Endothelial cell of umbilical vein (primary cell): ENCODE data around the gene SMIM27. TPM values are rescaled to one million over a fixed set of nuclear protein-coding genes. Genes with fewer than 3 reads are reported as not detected.

ENCODE experiments used
- BruUV-seq: library from RNA; stranded (reverse); fragments of 400-500 nt; replicated peaks from 2 replicates; lab custom pipeline; 2021; lab: Mats Ljungman, UMichigan
- CTCF ChIA-PET: fragments of 300-600, 350-600 bp; sonication (Branson Sonifier 250); formaldehyde crosslinking; loops from one replicate; lab custom pipeline; 2021; ENCODE audit warnings: antibody characterized with exemption, inconsistent platforms; lab: Charles Lee
- POLR2A ChIA-PET: fragments of 300-600, 350-600 bp; sonication (Branson Sonifier 250); formaldehyde crosslinking; loops from one replicate; lab custom pipeline; 2021; ENCODE audit warnings: antibody characterized with exemption, inconsistent platforms; lab: Charles Lee
- DNase-seq: peaks from one replicate; pipeline ENCODE4 v3.0.0-alpha.2; 2011; ENCODE audit warnings: low read depth, low spot score
- FAIRE-seq: peaks from 2 replicates; lab custom pipeline; 2011; peaks lifted over from hg19 to GRCh38; lab: Jason Lieb, UNC
- H2AFZ ChIP-seq: 2 replicates; pipeline ENCODE4 v1.6.0; 2012; ENCODE audit warnings: low read depth, low read length, control low read depth, inconsistent platforms
- H3K27ac ChIP-seq: 2 replicates; pipeline ENCODE4 v1.5.1; 2011; ENCODE audit warnings: low read depth, mild to moderate bottlenecking, control low read depth, low read length, moderate library complexity; ENCODE audit not compliant: insufficient read depth
- H3K27me3 ChIP-seq, 2 experiments: 2 replicates each; pipeline versions ENCODE4 v1.6.0 to v1.6.1; 2011; ENCODE audit warnings: low read length in 2 of 2, mixed read lengths in 1 of 2; ENCODE audit not compliant: control insufficient read depth in 2 of 2, insufficient read depth in 2 of 2
- H3K36me3 ChIP-seq, 2 experiments: 2 replicates in 1 of 2; 3 replicates in 1 of 2; pipeline ENCODE4 v1.5.1; 2011; ENCODE audit warnings: low read length in 2 of 2, mild to moderate bottlenecking in 1 of 2, moderate library complexity in 1 of 2; ENCODE audit not compliant: control insufficient read depth in 2 of 2, insufficient read depth in 2 of 2; ENCODE audit errors: extremely low read depth in 1 of 2
- H3K4me1 ChIP-seq: 3 replicates; pipeline ENCODE4 v1.5.1; 2011; ENCODE audit warnings: mild to moderate bottlenecking, low read length; ENCODE audit not compliant: control insufficient read depth, insufficient read depth; ENCODE audit errors: extremely low read depth
- H3K4me2 ChIP-seq: 2 replicates; pipeline ENCODE4 v1.6.1; 2011; ENCODE audit warnings: low read length, control low read depth, mixed read lengths; ENCODE audit not compliant: insufficient read depth
- H3K4me3 ChIP-seq, 3 experiments: fragments of 200-600 bp in 1 of 3; sonication (generic), shearing (Covaris generic) in 1 of 3; replicated peaks in 1 of 3; 2 replicates each; pipeline ENCODE4 v1.5.1; 2011 to 2016; ENCODE audit warnings: control low read depth in 3 of 3, low read length in 3 of 3, mild to moderate bottlenecking in 2 of 3, inconsistent platforms in 1 of 3, low read depth in 1 of 3, moderate library complexity in 1 of 3; ENCODE audit not compliant: insufficient read depth in 1 of 3
- H3K79me2 ChIP-seq: 2 replicates; pipeline ENCODE4 v1.6.0; 2012; ENCODE audit warnings: low read length, inconsistent platforms; ENCODE audit not compliant: control insufficient read depth, insufficient read depth
- H3K9ac ChIP-seq: replicated peaks from 2 replicates; pipeline ENCODE3; 2011; ENCODE audit warnings: low read length, control low read depth; ENCODE audit not compliant: insufficient read depth; ENCODE audit errors: extremely low read depth
- H3K9me1 ChIP-seq: replicated peaks from 3 replicates; pipeline ENCODE4 v1.6.0; 2011; ENCODE audit warnings: mild to moderate bottlenecking, low read length; ENCODE audit not compliant: control insufficient read depth, insufficient read depth; ENCODE audit errors: extremely low read depth
- H3K9me3 ChIP-seq: replicated peaks from 2 replicates; pipeline ENCODE4 v1.5.1; 2012; ENCODE audit warnings: low read length, inconsistent platforms; ENCODE audit not compliant: control insufficient read depth, insufficient read depth
- H4K20me1 ChIP-seq: replicated peaks from 2 replicates; pipeline ENCODE3; 2011; ENCODE audit warnings: mild to moderate bottlenecking, low read length; ENCODE audit not compliant: control insufficient read depth, insufficient read depth; ENCODE audit errors: extremely low read depth
- EZH2 ChIP-seq: IDR thresholded peaks from 2 replicates; pipeline ENCODE4 v1.6.1; 2012; ENCODE audit warnings: borderline replicate concordance, low read depth, mild to moderate bottlenecking, moderate library complexity, low read length, inconsistent platforms; ENCODE audit not compliant: severe bottlenecking
- FOS ChIP-seq: IDR thresholded peaks from 2 replicates; pipeline ENCODE4 v1.6.1; 2011; ENCODE audit warnings: mild to moderate bottlenecking, low read length, moderate library complexity, borderline replicate concordance; ENCODE audit not compliant: insufficient read depth
- POLR2A ChIP-seq: IDR thresholded peaks from 2 replicates; pipeline ENCODE4 v1.6.1; 2012; ENCODE audit warnings: low read depth, mild to moderate bottlenecking, control low read depth, low read length
- POLR2AphosphoS5 ChIP-seq: IDR thresholded peaks from 2 replicates; pipeline ENCODE4 v1.6.1; 2012; ENCODE audit warnings: low read depth, mild to moderate bottlenecking, control low read depth, low read length, moderate library complexity; ENCODE audit not compliant: insufficient read depth
- dilution Hi-C: fragments of 300-500 bp; cut with MboI; formaldehyde crosslinking; loops from one replicate; pipeline ENCODE4 v1.15.0; 2019; ENCODE audit warnings: low sequenced_read_pairs; ENCODE audit not compliant: extremely low pct_ligation_motif_present
- intact Hi-C: fragments of 100-400 bp; cut with micrococcal nuclease; formaldehyde crosslinking; loops from one replicate; pipeline ENCODE4 v1.10.0; 2022
- polyA plus RNA-seq, 4 experiments: library from polyadenylated mRNA; depleted of rRNA in 3 of 4; stranded (reverse) in 3 of 4; unstranded in 1 of 4; fragments of >200 nt; gene quantifications; 2 replicates each; pipeline versions ENCODE4 v1.2.1 to v1.2.3, GENCODE V29; 2011 to 2012; ENCODE audit warnings: missing spikeins in 1 of 4
- total RNA-seq: library from RNA; stranded (reverse); gene quantifications from 2 replicates; pipeline ENCODE4 v1.2.3, GENCODE V29; 2021
- TF ChIP-seq, protein P1 (sequence below), 2 donors: IDR thresholded peaks; 1 replicate in 1 of 2; 2 replicates in 1 of 2; pipeline ENCODE4 v1.5.1; 2011; ENCODE audit warnings: low read length in 2 of 2, mild to moderate bottlenecking in 2 of 2, moderate library complexity in 2 of 2, control low read depth in 1 of 2, inconsistent platforms in 1 of 2, low read depth in 1 of 2; ENCODE audit not compliant: insufficient read depth in 1 of 2; ENCODE audit errors: extremely low read depth in 1 of 2
- TF ChIP-seq, protein P2 (sequence below): IDR thresholded peaks from 2 replicates; pipeline ENCODE4 v1.6.1; 2011; ENCODE audit not compliant: insufficient read depth, insufficient read length

Gene SMIM27
- total and polyA plus RNA-seq, 2 donors (not counting 3 experiments of a cell fraction or from before 2014, with no cell fraction given) = 3.4 to 11.5 TPM

GRCh38 chr9:32589083-32589723, 37.1 kb downstream of the SMIM27 start:
- no peak for TF ChIP-seq POLR2AphosphoS5
- TF ChIP-seq, protein P1, sequence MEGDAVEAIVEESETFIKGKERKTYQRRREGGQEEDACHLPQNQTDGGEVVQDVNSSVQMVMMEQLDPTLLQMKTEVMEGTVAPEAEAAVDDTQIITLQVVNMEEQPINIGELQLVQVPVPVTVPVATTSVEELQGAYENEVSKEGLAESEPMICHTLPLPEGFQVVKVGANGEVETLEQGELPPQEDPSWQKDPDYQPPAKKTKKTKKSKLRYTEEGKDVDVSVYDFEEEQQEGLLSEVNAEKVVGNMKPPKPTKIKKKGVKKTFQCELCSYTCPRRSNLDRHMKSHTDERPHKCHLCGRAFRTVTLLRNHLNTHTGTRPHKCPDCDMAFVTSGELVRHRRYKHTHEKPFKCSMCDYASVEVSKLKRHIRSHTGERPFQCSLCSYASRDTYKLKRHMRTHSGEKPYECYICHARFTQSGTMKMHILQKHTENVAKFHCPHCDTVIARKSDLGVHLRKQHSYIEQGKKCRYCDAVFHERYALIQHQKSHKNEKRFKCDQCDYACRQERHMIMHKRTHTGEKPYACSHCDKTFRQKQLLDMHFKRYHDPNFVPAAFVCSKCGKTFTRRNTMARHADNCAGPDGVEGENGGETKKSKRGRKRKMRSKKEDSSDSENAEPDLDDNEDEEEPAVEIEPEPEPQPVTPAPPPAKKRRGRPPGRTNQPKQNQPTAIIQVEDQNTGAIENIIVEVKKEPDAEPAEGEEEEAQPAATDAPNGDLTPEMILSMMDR (IDR thresholded peaks at IDR 0.05; ENCODE audit: extremely low read depth in 1 of 2, insufficient read depth in 1 of 2, low read depth in 1 of 2, low read length in 2 of 2) = peak; percentile 12 to 45
- dilution Hi-C loops (no loop called here), intact Hi-C loops (loop anchor here (1.0 to 10.0 kb wide), 3 partner anchors 116 to 379 kb away; no protein-coding TSS in a partner anchor)
- DNase-seq (peak; percentile 66), FAIRE-seq (peak; percentile 28)
- POLR2A ChIA-PET = interaction anchor here (0.6 kb wide), 1 partner anchor 438 kb away, joined by 10 read pairs; no protein-coding TSS in a partner anchor
- Histone ChIP-seq H3K4me2 (no peak overlapping the region), H3K27ac (no peak overlapping the region), H3K36me3 (no peaks in the 10 kb centered on the region), H3K9me3 (no peaks in the 10 kb centered on the region), H2AFZ (no peak overlapping the region), H3K27me3 (peaks cover 4 to 18% of the 10 kb centered on the region in 2 experiments), H3K9ac (no peak overlapping the region), H4K20me1 (no peaks in the 10 kb centered on the region), H3K9me1 (no peaks in the 10 kb centered on the region), H3K4me1 (no peaks in the 10 kb centered on the region), H3K79me2 (no peaks in the 10 kb centered on the region), H3K4me3 (no peak overlapping the region)
- CTCF ChIA-PET = interaction anchor here (0.6 to 20.3 kb wide), 22 partner anchors 9 to 637 kb away, joined by 3 to 1384 read pairs (median 3); partner anchors contain the start of genes ACO1, SMIM27 and TOPORS
- BruUV-seq = no TSS peak

DNA sequence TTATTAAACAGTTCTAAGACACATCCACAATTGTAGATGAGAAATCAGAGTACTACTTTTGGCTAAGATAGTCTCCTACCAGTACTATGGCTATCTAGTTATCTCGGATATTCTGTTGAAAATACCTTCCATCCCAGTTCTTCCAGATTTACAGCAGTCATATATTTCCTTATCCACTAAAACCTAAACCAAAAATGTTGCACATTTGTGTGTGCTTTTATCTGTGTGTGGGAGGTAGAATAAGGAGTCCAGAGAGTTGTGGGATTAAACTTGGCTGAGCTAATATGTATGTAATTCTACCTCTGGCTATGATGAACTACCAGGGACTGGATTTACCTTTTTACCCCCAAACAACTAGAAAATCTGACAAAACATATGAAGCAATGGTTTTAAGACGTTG, 38.3 kb downstream of the SMIM27 start:
- POLR2A ChIA-PET = no interaction called here
- no peaks in the 10 kb centered on the region for H3K36me3 ChIP-seq
- intact Hi-C loops (no loop called here), dilution Hi-C loops (no loop called here)
- DNase-seq (no peak), FAIRE-seq (no peak)
- CTCF ChIA-PET = interaction anchor here (0.7 to 20.3 kb wide), 7 partner anchors 10 to 380 kb away, joined by 3 to 1384 read pairs (median 40); no protein-coding TSS in a partner anchor
- H3K27me3 ChIP-seq = peaks cover 4 to 18% of the 10 kb centered on the region in 2 experiments
- H3K9me3 ChIP-seq = no peaks in the 10 kb centered on the region
- no peaks in the 10 kb centered on the region for H4K20me1 ChIP-seq
- no peak overlapping the region for H3K27ac ChIP-seq
- BruUV-seq = no TSS peak
- H3K4me2 ChIP-seq = no peak overlapping the region
- H2AFZ ChIP-seq = no peak overlapping the region
- no peaks in the 10 kb centered on the region for H3K9me1 ChIP-seq
- no peaks in the 10 kb centered on the region for H3K4me1 ChIP-seq
- TF ChIP-seq EZH2 = no peak
- TF ChIP-seq FOS = no peak
- TF ChIP-seq, protein P2, sequence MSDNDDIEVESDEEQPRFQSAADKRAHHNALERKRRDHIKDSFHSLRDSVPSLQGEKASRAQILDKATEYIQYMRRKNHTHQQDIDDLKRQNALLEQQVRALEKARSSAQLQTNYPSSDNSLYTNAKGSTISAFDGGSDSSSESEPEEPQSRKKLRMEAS = no peak
- TF ChIP-seq POLR2A = no peak
- no peaks in the 10 kb centered on the region for H3K79me2 ChIP-seq
- no peak overlapping the region for H3K4me3 ChIP-seq
- H3K9ac ChIP-seq = no peak overlapping the region
